HG03095 (cell line): ENCODE measurements around the gene ETF1.

ENCODE experiments used
- ATAC-seq: cut with Tn5 transposase; IDR thresholded peaks from one replicate; pipeline ENCODE4 v1.9.1; 2021; ENCODE audit warnings: moderate library complexity; ENCODE audit not compliant: unreplicated experiment

Gene ETF1

GRCh38 chr5:138563340-138564118, 20.5 kb upstream of the ETF1 start:
- ATAC-seq, result no peak

- no peak for ATAC-seq
Measured at GRCh38 chr5:138560971-138561370, 17.9 kb upstream of the ETF1 start.

GRCh38 chr5:138559937-138560336, 16.9 kb upstream of the ETF1 start:
- ATAC-seq, result no peak

DNA sequence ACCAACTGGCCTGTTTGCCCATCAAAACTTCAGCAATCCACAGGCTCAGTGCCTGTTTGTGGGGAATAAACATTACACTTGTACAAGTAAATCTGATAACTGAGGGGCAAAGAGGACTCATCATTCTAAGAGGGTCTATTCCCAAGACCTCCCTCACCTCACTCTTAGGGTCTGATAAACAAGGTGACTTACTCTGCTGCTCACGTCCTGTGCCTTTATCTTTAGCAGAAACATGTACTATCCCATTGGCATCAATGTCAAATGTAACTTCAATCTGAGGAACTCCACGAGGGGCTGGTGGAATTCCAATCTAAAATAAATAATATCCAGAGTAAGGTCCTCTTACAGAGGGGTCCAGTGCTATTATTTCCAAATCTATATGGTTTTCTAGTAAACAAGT, 14.6 kb upstream of the ETF1 start:
- ATAC-seq, result no peak

- ATAC-seq, result no peak
Measured at GRCh38 chr5:138554143-138554542, 11.1 kb upstream of the ETF1 start.

GRCh38 chr5:138553437-138554095, 10.5 kb upstream of the ETF1 start:
- ATAC-seq, result no peak

DNA sequence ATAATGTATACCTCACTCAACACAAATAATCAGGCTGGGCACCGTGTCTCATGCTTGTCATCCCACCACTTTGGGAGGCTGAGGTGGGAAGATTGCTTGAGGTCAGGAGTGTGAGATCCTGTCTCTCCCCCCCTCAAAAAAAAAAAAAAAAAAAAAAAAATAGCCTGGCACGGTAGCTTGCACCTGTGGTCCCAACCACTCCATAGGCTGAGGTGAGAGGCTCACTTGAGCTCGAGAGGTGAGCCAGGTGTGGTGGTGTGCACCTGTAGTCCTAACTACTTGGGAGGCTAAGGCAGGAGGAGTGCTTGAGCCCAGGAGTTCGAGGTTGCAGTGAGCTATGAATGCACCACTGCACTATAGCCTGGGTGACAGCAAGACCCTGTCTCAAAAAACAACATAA, 9.6 kb upstream of the ETF1 start:
- ATAC-seq, result no peak

DNA sequence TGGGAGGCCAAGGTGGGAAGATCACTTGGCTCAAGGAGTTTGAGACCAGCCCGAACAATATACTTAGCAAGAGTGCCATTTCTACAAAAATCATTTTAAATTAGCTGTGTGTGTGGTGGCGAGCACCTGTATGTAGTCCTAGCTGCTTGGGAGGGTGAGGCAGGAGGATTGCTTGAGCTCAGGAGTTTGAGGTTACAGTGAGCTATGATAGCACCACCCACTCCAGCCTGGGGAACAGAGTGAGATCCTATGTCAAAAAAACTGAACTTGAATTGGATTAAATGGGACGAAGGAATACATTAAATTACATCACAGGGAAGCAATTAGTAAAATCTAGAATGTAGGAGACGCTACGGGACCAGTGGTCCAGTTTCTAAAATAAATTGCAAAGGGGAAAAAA, 6.4 kb upstream of the ETF1 start:
- ATAC-seq, result no peak

- ATAC-seq, result no peak
Measured at GRCh38 chr5:138545919-138546562, 3.0 kb upstream of the ETF1 start.

DNA sequence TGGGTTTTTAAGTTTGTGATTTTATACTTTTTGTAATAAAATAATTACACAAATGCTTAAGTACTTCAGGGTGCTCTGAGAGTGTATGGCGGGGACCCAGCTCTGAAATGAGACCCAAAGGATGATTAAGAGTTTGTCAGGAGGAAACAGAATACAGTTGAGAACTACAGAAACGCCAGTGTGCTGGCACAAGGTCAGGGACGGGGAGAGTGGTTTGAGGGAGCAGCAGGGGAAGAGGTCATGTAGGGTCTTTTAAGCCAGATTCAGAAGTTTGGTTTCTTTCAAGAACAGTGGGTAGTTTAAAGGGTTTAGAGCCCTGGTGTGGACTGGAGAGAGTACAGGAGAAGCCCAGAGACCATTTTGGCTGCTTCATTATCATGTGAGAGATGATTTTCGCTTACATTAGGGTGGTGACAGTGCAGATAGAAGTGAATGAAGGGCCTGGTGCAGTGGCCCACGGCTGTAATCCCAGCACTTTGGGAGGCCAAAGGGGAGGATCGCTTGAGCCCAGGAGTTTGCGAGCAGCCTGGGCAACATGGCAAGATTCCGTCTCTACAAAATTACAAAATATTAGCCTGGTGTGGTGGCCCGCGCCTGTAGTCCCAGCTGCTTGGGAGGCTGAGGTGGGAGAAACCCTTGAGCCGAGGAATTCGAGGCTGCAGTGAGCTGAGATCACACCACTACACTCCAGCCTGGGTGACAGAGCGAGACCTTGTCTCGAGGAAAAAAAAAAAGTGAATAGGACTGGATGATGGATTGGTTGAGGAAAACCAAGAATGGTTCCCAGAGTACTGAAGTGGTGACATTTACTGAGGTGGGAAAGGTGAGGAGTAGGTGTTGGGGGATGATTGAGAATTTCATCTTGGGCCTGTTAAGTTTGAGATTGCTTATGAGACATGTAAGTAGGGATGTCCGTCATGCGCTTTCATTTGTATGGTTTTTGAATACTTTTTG, 1.4 kb upstream of the ETF1 start:
- ATAC-seq, result no peak

GRCh38 chr5:138543730-138544104, 681 bp upstream of the ETF1 start:
- peak; percentile 36 for ATAC-seq

DNA sequence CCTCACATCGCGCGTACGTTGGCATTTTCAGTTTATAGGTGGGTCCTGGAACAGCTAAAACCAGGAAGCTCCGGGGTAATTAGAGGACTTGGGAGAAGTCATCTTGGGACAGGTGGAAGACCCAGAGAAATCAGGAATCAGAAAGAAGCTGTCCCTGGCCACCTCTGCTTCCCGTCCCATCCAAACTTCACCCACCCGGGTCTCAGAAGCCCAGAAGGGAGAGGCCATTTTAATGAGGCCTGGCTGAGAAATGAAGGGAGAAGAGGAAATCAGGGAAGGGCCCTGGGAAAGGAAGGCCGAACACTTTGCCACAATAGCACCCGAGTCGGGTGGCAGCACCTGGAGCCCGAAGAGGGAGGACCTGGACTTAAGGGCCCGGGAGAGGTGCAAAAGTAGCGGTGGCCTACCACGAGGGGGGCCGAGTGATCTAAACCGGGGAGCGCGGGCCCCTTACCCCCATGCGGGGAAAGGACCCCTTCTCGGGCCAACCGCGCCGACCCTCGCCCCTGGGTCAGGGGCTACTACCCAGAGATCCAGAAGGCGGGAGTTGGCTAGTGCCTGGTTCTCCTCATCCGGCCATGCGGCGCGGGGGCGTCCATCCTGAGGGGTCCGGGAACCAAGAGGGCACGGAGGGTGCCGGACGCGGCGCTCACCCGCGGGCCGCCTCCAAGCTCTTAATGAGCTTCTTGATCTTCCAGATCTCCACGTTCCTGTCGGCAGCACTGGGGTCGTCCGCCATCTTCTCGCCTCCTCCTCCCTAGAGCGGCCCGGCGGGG, 668 bp downstream of the ETF1 start:
- ATAC-seq, result no peak

- ATAC-seq, result no peak
Measured at GRCh38 chr5:138541511-138542179, 1.4 kb downstream of the ETF1 start.

DNA sequence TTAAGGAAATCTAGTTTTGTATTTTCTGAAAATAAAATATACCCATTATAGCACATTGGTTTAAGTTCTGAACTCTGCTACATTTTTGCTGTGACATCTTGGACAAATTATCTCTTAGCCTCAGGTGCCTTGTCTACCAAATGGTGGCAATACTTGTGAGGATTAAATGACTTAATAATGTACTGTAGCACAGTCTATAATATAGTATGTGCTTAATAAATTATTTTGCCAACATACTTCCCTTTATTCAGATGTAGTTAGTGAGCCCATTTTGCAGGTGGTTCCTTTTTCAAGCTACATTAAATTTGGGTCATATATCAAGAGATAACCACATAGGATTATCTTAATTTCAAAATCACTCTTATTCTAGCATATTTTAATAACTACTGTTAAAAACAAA, 3.2 kb downstream of the ETF1 start:
- ATAC-seq, result no peak

GRCh38 chr5:138538943-138539627, 4.0 kb downstream of the ETF1 start:
- ATAC-seq, result no peak

DNA sequence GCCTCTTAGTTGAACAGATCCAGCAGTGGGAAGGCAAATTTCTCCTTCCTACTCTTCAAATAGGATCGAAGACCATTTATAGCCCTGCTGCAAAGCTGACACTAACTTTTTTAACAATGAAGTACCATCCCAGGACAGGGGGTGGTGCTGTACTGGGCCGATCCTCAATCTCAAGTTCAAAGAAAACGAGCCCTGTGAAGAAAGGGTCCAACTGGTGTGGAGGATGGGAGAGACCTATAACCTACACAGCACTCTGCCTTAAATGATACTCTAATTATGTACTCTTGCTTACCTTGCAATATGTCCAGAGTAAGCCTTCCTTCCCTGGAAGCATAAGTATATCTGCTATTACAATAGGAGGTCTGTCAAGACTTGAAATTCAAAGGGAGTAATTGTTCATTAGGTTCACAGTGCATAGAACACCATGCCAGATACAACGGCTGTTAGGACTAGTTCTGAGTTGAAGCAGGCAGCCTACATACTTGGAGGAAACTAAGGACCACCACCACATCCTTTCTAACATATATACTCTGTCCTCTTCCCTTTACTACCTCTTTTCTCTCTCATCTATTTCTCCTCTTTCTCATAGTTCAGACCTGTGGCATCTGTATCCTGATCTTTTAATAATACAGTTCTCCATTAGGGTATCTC, 6.2 kb downstream of the ETF1 start:
- ATAC-seq, result no peak

GRCh38 chr5:138536215-138536614, 6.8 kb downstream of the ETF1 start:
- ATAC-seq, result no peak
